Lower lobe of right lung (tissue), 2 donors: Measurements from ENCODE around the gene COL5A1. TPM values are rescaled to one million over a fixed set of nuclear protein-coding genes. Genes with fewer than 3 reads are reported as not detected.

Experiments
- ATAC-seq, 2 donors: fragments of 200-7000 bp; cut with Tn5 transposase; one replicate each; pipeline ENCODE4 v1.9.1; 2020 to 2022; ENCODE audit warnings: mild to moderate bottlenecking in 2 of 2, moderate library complexity in 2 of 2
- DNase-seq: peaks from one replicate; pipeline ENCODE4 v3.0.0-alpha.2; 2020
- H3K27ac ChIP-seq: fragments of 200-600 bp; one replicate; pipeline ENCODE4 v1.8.0; 2022
- H3K27me3 ChIP-seq: fragments of 200-600 bp; one replicate; pipeline ENCODE4 v1.8.0; 2022; ENCODE audit warnings: low read depth
- H3K36me3 ChIP-seq: fragments of 200-600 bp; one replicate; pipeline ENCODE4 v1.8.0; 2022; ENCODE audit warnings: mild to moderate bottlenecking
- H3K4me1 ChIP-seq: fragments of 200-600 bp; one replicate; pipeline ENCODE4 v1.8.0; 2022
- H3K4me3 ChIP-seq: fragments of 200-600 bp; one replicate; pipeline ENCODE4 v1.8.0; 2022; ENCODE audit warnings: mild to moderate bottlenecking
- H3K9me3 ChIP-seq: fragments of 200-600 bp; one replicate; pipeline ENCODE4 v1.8.0; 2022
- CTCF ChIP-seq: fragments of 200-600 bp; IDR thresholded peaks from one replicate; pipeline ENCODE4 v1.8.0; 2022; ENCODE audit warnings: antibody characterized with exemption, mild to moderate bottlenecking
- intact Hi-C: fragments of 100-400 bp; cut with DNase I; formaldehyde crosslinking; loops from one replicate; pipeline ENCODE4 v1.11.0; 2022
- long read RNA-seq: library from polyadenylated mRNA; unstranded; transcript quantifications from one replicate; pipeline ENCODE4 v2.0.0, GENCODE V29; 2021
- total RNA-seq: library from RNA; stranded (reverse); fragmentation: NEBNext Ultra II Directional; extraction: Animal tissue kit (Norgen Biotek cat#: 25700); gene quantifications from one replicate; pipeline ENCODE4 v1.2.1, GENCODE V29; 2021
- donor health status: DM: no; HTN: yes; CAD: no; lungs with severe emphysema.

The COL5A1 gene
- 29.0 TPM for total RNA-seq
- long read RNA-seq, full-length matches to known transcripts, result 1 of 74 reads
- long read RNA-seq, partial matches to known transcripts, result 66 of 74 reads
- long read RNA-seq, other reads (novel, unspliced or antisense), result 7 of 74 reads

GRCh38 chr9:134641173-134641989 is at the start of gene COL5A1:
TSS of gene COL5A1 (plus strand) at chr9:134641803. CDS start at chr9:134642188, 385 bp downstream.
- Histone ChIP-seq H3K27me3 (peaks cover 21% of the 10 kb centered on the region), H3K27ac (peak within 1 kb of the TSS; percentile 80), H3K36me3 (no peaks in the 10 kb centered on the region), H3K4me3 (peak within 1 kb of the TSS; percentile 56), H3K4me1 (peaks cover 21% of the 10 kb centered on the region), H3K9me3 (no peaks in the 10 kb centered on the region)
- no peak for TF ChIP-seq CTCF
- ATAC-seq (peak; percentile 92 to 95), DNase-seq (peak; percentile 85)
- intact Hi-C loops, result no loop called here

- Histone ChIP-seq H3K4me3 (no peak overlapping the region), H3K9me3 (no peaks in the 10 kb centered on the region), H3K4me1 (no peaks in the 10 kb centered on the region), H3K27ac (peak overlapping the region; percentile 41), H3K36me3 (no peaks in the 10 kb centered on the region), H3K27me3 (peaks cover 8% of the 10 kb centered on the region)
- intact Hi-C loops, result no loop called here
- DNase-seq, result no peak
- TF ChIP-seq CTCF, result no peak
- ATAC-seq, result peak in 1 of 2 donors; percentile 45
These were observed 49.4 kb upstream of the COL5A1 start for GRCh38 chr9:134592018-134592818.

- Histone ChIP-seq H3K4me1 (no peaks in the 10 kb centered on the region), H3K36me3 (no peaks in the 10 kb centered on the region), H3K27me3 (peaks cover 8% of the 10 kb centered on the region), H3K9me3 (no peaks in the 10 kb centered on the region), H3K27ac (no peak overlapping the region), H3K4me3 (no peak overlapping the region)
- intact Hi-C loops, result no loop called here
- no peak for TF ChIP-seq CTCF
- no peak for DNase-seq
- no peak for ATAC-seq
These were observed 48.8 kb upstream of the COL5A1 start for GRCh38 chr9:134592819-134593200.

- Histone ChIP-seq H3K4me1 (no peaks in the 10 kb centered on the region), H3K27me3 (peaks cover 8% of the 10 kb centered on the region), H3K4me3 (no peak overlapping the region), H3K27ac (no peak overlapping the region), H3K36me3 (no peaks in the 10 kb centered on the region), H3K9me3 (no peaks in the 10 kb centered on the region)
- intact Hi-C loops, result no loop called here
- ATAC-seq (no peak), DNase-seq (no peak)
- TF ChIP-seq CTCF, result no peak
These were observed 48.1 kb upstream of the COL5A1 start for GRCh38 chr9:134593286-134594077.
